Keratinocyte (primary cell): Measurements from ENCODE around the gene E2F1. TPM values are rescaled to one million over a fixed set of nuclear protein-coding genes. Genes with fewer than 3 reads are reported as not detected.

ENCODE experiments used
- DNase-seq: peaks from one replicate; pipeline ENCODE4 v3.0.0-alpha.2; 2011; ENCODE audit warnings: low read depth, missing footprints, low spot score
- FAIRE-seq: peaks from 2 replicates; lab custom pipeline; 2011; peaks lifted over from hg19 to GRCh38; lab: Jason Lieb, UNC
- H2AFZ ChIP-seq: 2 replicates; pipeline ENCODE4 v1.6.0; 2012; ENCODE audit warnings: low read length, control low read depth, inconsistent platforms; ENCODE audit not compliant: control insufficient read depth
- H3K27ac ChIP-seq: 2 replicates; pipeline ENCODE4 v1.5.1; 2011; ENCODE audit warnings: low read length; ENCODE audit not compliant: control insufficient read depth, insufficient read depth
- H3K27me3 ChIP-seq: 3 replicates; pipeline ENCODE4 v1.6.0; 2011; ENCODE audit warnings: low read length; ENCODE audit not compliant: control insufficient read depth, insufficient read depth; ENCODE audit errors: extremely low read depth
- H3K36me3 ChIP-seq, 2 experiments: 2 replicates in 1 of 2; 3 replicates in 1 of 2; pipeline ENCODE4 v1.5.1; 2011; ENCODE audit warnings: low read length in 2 of 2, mild to moderate bottlenecking in 1 of 2; ENCODE audit not compliant: control insufficient read depth in 2 of 2, insufficient read depth in 2 of 2; ENCODE audit errors: extremely low read depth in 1 of 2
- H3K4me1 ChIP-seq: 3 replicates; pipeline ENCODE4 v1.5.1; 2011; ENCODE audit warnings: low read length; ENCODE audit not compliant: control insufficient read depth, insufficient read depth; ENCODE audit errors: extremely low read depth
- H3K4me2 ChIP-seq: 3 replicates; pipeline ENCODE4 v1.6.0; 2011; ENCODE audit warnings: low read depth, low read length; ENCODE audit not compliant: control insufficient read depth, insufficient read depth; ENCODE audit errors: extremely low read depth
- H3K4me3 ChIP-seq, 3 experiments: fragments of 200-600 bp in 1 of 3; sonication (generic) in 1 of 3; 2 replicates in 2 of 3; 3 replicates in 1 of 3; pipeline ENCODE4 v1.5.1; 2011 to 2016; ENCODE audit warnings: low read length in 3 of 3, mild to moderate bottlenecking in 3 of 3, control low read depth in 2 of 3, inconsistent platforms in 1 of 3, low read depth in 1 of 3, mixed read lengths in 1 of 3, mixed run types in 1 of 3, moderate library complexity in 1 of 3; ENCODE audit not compliant: control insufficient read depth in 2 of 3, insufficient read depth in 2 of 3; ENCODE audit errors: extremely low read depth in 1 of 3
- H3K79me2 ChIP-seq: 2 replicates; pipeline ENCODE4 v1.6.0; 2012; ENCODE audit warnings: low read length; ENCODE audit not compliant: control insufficient read depth, insufficient read depth
- H3K9ac ChIP-seq: 3 replicates; pipeline ENCODE4 v1.6.0; 2011; ENCODE audit warnings: low read length; ENCODE audit not compliant: control insufficient read depth, insufficient read depth; ENCODE audit errors: extremely low read depth
- H3K9me1 ChIP-seq: 3 replicates; pipeline ENCODE4 v1.6.0; 2011; ENCODE audit warnings: low read length; ENCODE audit not compliant: control insufficient read depth, insufficient read depth; ENCODE audit errors: extremely low read depth
- H3K9me3 ChIP-seq: 2 replicates; pipeline ENCODE4 v1.5.1; 2012; ENCODE audit warnings: low read depth, low read length; ENCODE audit not compliant: control insufficient read depth
- H4K20me1 ChIP-seq: 3 replicates; pipeline ENCODE4 v1.6.0; 2011; ENCODE audit warnings: low read length; ENCODE audit not compliant: control insufficient read depth, insufficient read depth; ENCODE audit errors: extremely low read depth
- CTCF ChIP-seq, 3 experiments: IDR thresholded peaks in 1 of 3; conservative IDR thresholded peaks in 1 of 3; optimal IDR thresholded peaks in 1 of 3; 2 replicates in 2 of 3; 3 replicates in 1 of 3; pipeline versions ENCODE3 to v1.5.1; 2011; ENCODE audit warnings: low read length in 3 of 3, mild to moderate bottlenecking in 3 of 3, moderate library complexity in 2 of 3, control low read depth in 1 of 3, inconsistent platforms in 1 of 3; ENCODE audit not compliant: insufficient read depth in 2 of 3; ENCODE audit errors: extremely low read depth in 1 of 3
- EZH2 ChIP-seq: IDR thresholded peaks from one replicate; pipeline ENCODE4 v1.6.1; 2012; ENCODE audit warnings: inconsistent platforms, mild to moderate bottlenecking, low read length, moderate library complexity
- dilution Hi-C: fragments of 300-500 bp; cut with MboI; formaldehyde crosslinking; loops from one replicate; pipeline ENCODE4 v1.7.0; 2020; ENCODE audit warnings: low sequenced_read_pairs; ENCODE audit not compliant: extremely low pct_ligation_motif_present
- polyA plus RNA-seq, 5 experiments: library from polyadenylated mRNA; depleted of rRNA in 3 of 5; stranded (reverse) in 3 of 5; stranded (forward) in 1 of 5; unstranded in 1 of 5; fragments of >200 nt; gene quantifications; 1 replicate in 1 of 5; 2 replicates in 3 of 5; 3 replicates in 1 of 5; pipeline versions ENCODE4 v1.2.1 to v1.2.3, GENCODE V29; 2011 to 2012; ENCODE audit warnings: missing spikeins in 2 of 5, low read depth in 1 of 5, low replicate concordance in 1 of 5

Gene E2F1
- polyA plus RNA-seq, 1 donor (not counting 4 experiments of a cell fraction or from before 2014, with no cell fraction given): 2.8 TPM

GRCh38 chr20:33660035-33660684 lies 26.0 kb downstream of the E2F1 start:
- Histone ChIP-seq H3K36me3 (no peaks in the 10 kb centered on the region), H3K9me1 (no peaks in the 10 kb centered on the region), H3K9ac (no peak overlapping the region), H2AFZ (no peak overlapping the region), H3K9me3 (no peaks in the 10 kb centered on the region), H3K27ac (no peak overlapping the region), H4K20me1 (no peaks in the 10 kb centered on the region), H3K27me3 (no peaks in the 10 kb centered on the region), H3K4me1 (peaks cover 13% of the 10 kb centered on the region), H3K4me2 (no peak overlapping the region), H3K4me3 (no peak overlapping the region), H3K79me2 (no peaks in the 10 kb centered on the region)
- dilution Hi-C loops: no loop called here
- TF ChIP-seq EZH2 (no peak), CTCF (optimal IDR thresholded peaks at IDR 0.05 in 1 of 3, IDR thresholded peaks at IDR 0.05 in 1 of 3, conservative IDR thresholded peaks at IDR 0.05 in 1 of 3; ENCODE audit: extremely low read depth in 1 of 3, insufficient read depth in 2 of 3, low read length in 3 of 3) (no peak)
- FAIRE-seq (no peak), DNase-seq (no peak)

- Histone ChIP-seq H3K9ac (no peak overlapping the region), H3K9me3 (no peaks in the 10 kb centered on the region), H3K27ac (no peak overlapping the region), H3K4me1 (peaks cover 13% of the 10 kb centered on the region), H3K27me3 (no peaks in the 10 kb centered on the region), H3K4me3 (no peak overlapping the region), H3K4me2 (no peak overlapping the region), H3K36me3 (no peaks in the 10 kb centered on the region), H3K9me1 (no peaks in the 10 kb centered on the region), H3K79me2 (no peaks in the 10 kb centered on the region), H4K20me1 (no peaks in the 10 kb centered on the region), H2AFZ (no peak overlapping the region)
- dilution Hi-C loops: no loop called here
- TF ChIP-seq CTCF (optimal IDR thresholded peaks at IDR 0.05 in 1 of 3, IDR thresholded peaks at IDR 0.05 in 1 of 3, conservative IDR thresholded peaks at IDR 0.05 in 1 of 3; ENCODE audit: extremely low read depth in 1 of 3, insufficient read depth in 2 of 3, low read length in 3 of 3): no peak
- DNase-seq (no peak), FAIRE-seq (no peak)
These were observed 26.7 kb downstream of the E2F1 start for GRCh38 chr20:33659341-33660034.
